ENCODE measurements around the gene RANBP2.
"Not testable (repeated sequence)": the region's sequence is repeated elsewhere in the genome, so short reads cannot be mapped to it uniquely, and the experiment has no call there.

- TF ChIP-seq POLR2A (IDR thresholded peaks at IDR 0.05; ENCODE audit: low read depth, low read length); POLR2AphosphoS5 (IDR thresholded peaks at IDR 0.05; ENCODE audit: low read depth, low read length); TAF1 (IDR thresholded peaks at IDR 0.05; ENCODE audit: low read depth, low read length); POU2F2 (IDR thresholded peaks at IDR 0.05; ENCODE audit: low read depth, low read length); SPI1 (IDR thresholded peaks at IDR 0.05; ENCODE audit: low read depth, low read length); PAX5 (IDR thresholded peaks at IDR 0.05; ENCODE audit: insufficient read depth, low read length, severe bottlenecking): not testable (repeated sequence)
Observed at GRCh38 chr2:108716971-108717370, 2.3 kb upstream of the RANBP2 start.
